Neural cell (in vitro differentiated cells): ENCODE measurements around the gene TBX5. TPM values are rescaled to one million over a fixed set of nuclear protein-coding genes. Genes with fewer than 3 reads are reported as not detected.

ENCODE experiments used
- H2AFZ ChIP-seq: fragments of 200-600, 300-800 bp; sonication (generic), shearing (Covaris generic); 2 replicates; pipeline ENCODE4 v1.6.0; 2014; ENCODE audit warnings: low read depth, mild to moderate bottlenecking, antibody characterized with exemption, low read length, moderate library complexity
- H3F3A ChIP-seq: fragments of 200-600 bp; shearing (Covaris generic); 2 replicates; pipeline ENCODE4 v1.6.1; 2016; ENCODE audit warnings: mild to moderate bottlenecking, moderate library complexity, mixed read lengths, antibody characterized with exemption, low read length; ENCODE audit not compliant: insufficient read depth, poor library complexity, severe bottlenecking
- H3K27ac ChIP-seq: fragments of 200-600, 300-800 bp; sonication (generic), shearing (Covaris generic); 2 replicates; pipeline ENCODE4 v1.5.1; 2014; ENCODE audit warnings: mild to moderate bottlenecking, low read length, moderate library complexity
- H3K27me3 ChIP-seq: fragments of 300-800, 200-600 bp; sonication (generic), shearing (Covaris generic); 2 replicates; pipeline ENCODE4 v1.6.0; 2014; ENCODE audit warnings: mild to moderate bottlenecking, low read depth, low read length, moderate library complexity; ENCODE audit not compliant: insufficient read depth
- H3K36me3 ChIP-seq: fragments of 300-800, 200-600 bp; sonication (generic), shearing (Covaris generic); 2 replicates; pipeline ENCODE4 v1.5.1; 2014; ENCODE audit warnings: mild to moderate bottlenecking, antibody characterized with exemption, low read length, moderate library complexity; ENCODE audit not compliant: insufficient read depth
- H3K4me2 ChIP-seq: fragments of 300-800, 200-600 bp; sonication (generic), shearing (Covaris generic); 2 replicates; pipeline ENCODE4 v1.6.0; 2014; ENCODE audit warnings: mild to moderate bottlenecking, low read length
- H3K4me3 ChIP-seq: fragments of 300-800, 200-600 bp; sonication (generic), shearing (Covaris generic); 2 replicates; pipeline ENCODE4 v1.5.1; 2014; ENCODE audit warnings: mild to moderate bottlenecking, low read length, moderate library complexity
- H3K79me2 ChIP-seq: fragments of 200-600 bp; shearing (Covaris generic); replicated peaks from 2 replicates; pipeline ENCODE4 v1.6.0; 2014; ENCODE audit warnings: mild to moderate bottlenecking, low read length, moderate library complexity; ENCODE audit not compliant: insufficient read depth
- H3K9ac ChIP-seq: fragments of 300-800, 200-600 bp; sonication (generic), shearing (Covaris generic); 2 replicates; pipeline ENCODE4 v1.6.1; 2016; ENCODE audit warnings: mild to moderate bottlenecking, low read length, mixed read lengths
- H3K9me2 ChIP-seq: fragments of 200-600 bp; shearing (Covaris generic); 2 replicates; pipeline ENCODE4 v1.6.1; 2016; ENCODE audit warnings: mild to moderate bottlenecking, low read length, mixed read lengths; ENCODE audit not compliant: insufficient read depth
- H3K9me3 ChIP-seq: fragments of 200-600, 300-800 bp; sonication (generic), shearing (Covaris generic); 2 replicates; pipeline ENCODE4 v1.6.1; 2016; ENCODE audit warnings: mild to moderate bottlenecking, mixed run types, low read length, moderate library complexity, mixed read lengths
- H4K20me1 ChIP-seq: fragments of 200-600 bp; shearing (Covaris generic); 2 replicates; pipeline ENCODE4 v1.6.1; 2016; ENCODE audit warnings: mild to moderate bottlenecking, mixed run types; ENCODE audit not compliant: insufficient read depth
- EP300 ChIP-seq: fragments of 450-650 bp; conservative IDR thresholded peaks from 2 replicates; pipeline ENCODE4 v1.6.1; 2014; ENCODE audit warnings: antibody characterized with exemption, mild to moderate bottlenecking, moderate library complexity; ENCODE audit not compliant: poor library complexity, severe bottlenecking
- EZH2 ChIP-seq: fragments of 200-600, 300-800 bp; shearing (Covaris generic), sonication (generic); IDR thresholded peaks from 2 replicates; pipeline ENCODE4 v1.6.1; 2014; ENCODE audit warnings: antibody characterized with exemption, low read length, borderline replicate concordance, mild to moderate bottlenecking; ENCODE audit not compliant: insufficient read depth, poor library complexity, severe bottlenecking
- MXI1 ChIP-seq: fragments of 450-650 bp; conservative IDR thresholded peaks from 2 replicates; pipeline ENCODE4 v1.6.1; 2014; ENCODE audit warnings: antibody characterized with exemption, mild to moderate bottlenecking; ENCODE audit not compliant: poor library complexity, severe bottlenecking
- POLR2AphosphoS5 ChIP-seq: IDR thresholded peaks from 2 replicates; pipeline ENCODE4 v1.6.1; 2012
- RAD21 ChIP-seq: fragments of 450-650 bp; conservative IDR thresholded peaks from 2 replicates; pipeline ENCODE4 v1.6.1; 2014; ENCODE audit warnings: antibody characterized with exemption, mild to moderate bottlenecking, moderate library complexity
- SMC3 ChIP-seq: fragments of 450-650 bp; conservative IDR thresholded peaks from 2 replicates; pipeline ENCODE4 v1.6.1; 2014; ENCODE audit warnings: antibody characterized with exemption, mild to moderate bottlenecking, moderate library complexity; ENCODE audit not compliant: poor library complexity
- TAF1 ChIP-seq: IDR thresholded peaks from 2 replicates; pipeline ENCODE4 v1.6.1; 2012; ENCODE audit warnings: low read depth
- polyA plus RNA-seq: library from polyadenylated mRNA; depleted of rRNA; stranded (reverse); fragments of >200 nt; gene quantifications from 2 replicates; pipeline ENCODE4 v1.2.3, GENCODE V29; 2014
- TF ChIP-seq, protein P1 (sequence below): IDR thresholded peaks from 2 replicates; pipeline ENCODE4 v1.6.1; 2012; ENCODE audit warnings: borderline replicate concordance
- TF ChIP-seq, protein P2 (sequence below): fragments of 450-650 bp; IDR thresholded peaks from 2 replicates; pipeline ENCODE4 v1.5.1; 2014; ENCODE audit warnings: antibody characterized with exemption, mild to moderate bottlenecking, moderate library complexity; ENCODE audit not compliant: poor library complexity, severe bottlenecking

Gene TBX5
- polyA plus RNA-seq, 1 donor from 2014 or later = not detected

DNA sequence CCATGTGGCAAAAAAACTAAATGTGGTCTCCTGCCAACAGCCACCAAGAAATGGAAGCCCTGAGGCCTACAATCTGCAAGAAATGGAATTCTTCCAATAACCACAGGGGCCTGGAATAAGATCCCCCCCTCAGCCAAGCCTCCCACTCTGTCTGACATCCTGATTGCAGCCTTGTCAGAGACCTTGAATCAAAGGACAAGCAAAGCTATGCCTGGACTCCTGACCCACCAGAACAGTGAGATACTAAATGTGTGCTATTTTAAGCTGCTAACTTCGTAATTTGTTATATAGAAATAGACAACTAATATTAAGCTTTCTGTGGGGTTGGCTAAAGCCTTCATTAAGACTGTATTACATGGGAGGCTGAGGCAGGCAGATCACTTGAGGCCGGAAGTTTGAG is 77.7 kb downstream of the TBX5 start:
- H3K4me3 ChIP-seq = no peak overlapping the region
- H3K36me3 ChIP-seq = no peaks in the 10 kb centered on the region
- no peaks in the 10 kb centered on the region for H3K9me3 ChIP-seq
- no peak overlapping the region for H3K4me2 ChIP-seq
- H3K9ac ChIP-seq = no peak overlapping the region
- H3K27me3 ChIP-seq = no peaks in the 10 kb centered on the region
- H3F3A ChIP-seq = no peaks in the 10 kb centered on the region
- H2AFZ ChIP-seq = no peak overlapping the region
- no peaks in the 10 kb centered on the region for H4K20me1 ChIP-seq
- no peaks in the 10 kb centered on the region for H3K79me2 ChIP-seq
- H3K27ac ChIP-seq = no peak overlapping the region
- TF ChIP-seq TAF1 (no peak), EZH2 (no peak), RAD21 (no peak), EP300 (no peak), POLR2AphosphoS5 (no peak), SMC3 (no peak), MXI1 (no peak)
- TF ChIP-seq, protein P1, sequence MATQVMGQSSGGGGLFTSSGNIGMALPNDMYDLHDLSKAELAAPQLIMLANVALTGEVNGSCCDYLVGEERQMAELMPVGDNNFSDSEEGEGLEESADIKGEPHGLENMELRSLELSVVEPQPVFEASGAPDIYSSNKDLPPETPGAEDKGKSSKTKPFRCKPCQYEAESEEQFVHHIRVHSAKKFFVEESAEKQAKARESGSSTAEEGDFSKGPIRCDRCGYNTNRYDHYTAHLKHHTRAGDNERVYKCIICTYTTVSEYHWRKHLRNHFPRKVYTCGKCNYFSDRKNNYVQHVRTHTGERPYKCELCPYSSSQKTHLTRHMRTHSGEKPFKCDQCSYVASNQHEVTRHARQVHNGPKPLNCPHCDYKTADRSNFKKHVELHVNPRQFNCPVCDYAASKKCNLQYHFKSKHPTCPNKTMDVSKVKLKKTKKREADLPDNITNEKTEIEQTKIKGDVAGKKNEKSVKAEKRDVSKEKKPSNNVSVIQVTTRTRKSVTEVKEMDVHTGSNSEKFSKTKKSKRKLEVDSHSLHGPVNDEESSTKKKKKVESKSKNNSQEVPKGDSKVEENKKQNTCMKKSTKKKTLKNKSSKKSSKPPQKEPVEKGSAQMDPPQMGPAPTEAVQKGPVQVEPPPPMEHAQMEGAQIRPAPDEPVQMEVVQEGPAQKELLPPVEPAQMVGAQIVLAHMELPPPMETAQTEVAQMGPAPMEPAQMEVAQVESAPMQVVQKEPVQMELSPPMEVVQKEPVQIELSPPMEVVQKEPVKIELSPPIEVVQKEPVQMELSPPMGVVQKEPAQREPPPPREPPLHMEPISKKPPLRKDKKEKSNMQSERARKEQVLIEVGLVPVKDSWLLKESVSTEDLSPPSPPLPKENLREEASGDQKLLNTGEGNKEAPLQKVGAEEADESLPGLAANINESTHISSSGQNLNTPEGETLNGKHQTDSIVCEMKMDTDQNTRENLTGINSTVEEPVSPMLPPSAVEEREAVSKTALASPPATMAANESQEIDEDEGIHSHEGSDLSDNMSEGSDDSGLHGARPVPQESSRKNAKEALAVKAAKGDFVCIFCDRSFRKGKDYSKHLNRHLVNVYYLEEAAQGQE = no peak
- TF ChIP-seq, protein P2, sequence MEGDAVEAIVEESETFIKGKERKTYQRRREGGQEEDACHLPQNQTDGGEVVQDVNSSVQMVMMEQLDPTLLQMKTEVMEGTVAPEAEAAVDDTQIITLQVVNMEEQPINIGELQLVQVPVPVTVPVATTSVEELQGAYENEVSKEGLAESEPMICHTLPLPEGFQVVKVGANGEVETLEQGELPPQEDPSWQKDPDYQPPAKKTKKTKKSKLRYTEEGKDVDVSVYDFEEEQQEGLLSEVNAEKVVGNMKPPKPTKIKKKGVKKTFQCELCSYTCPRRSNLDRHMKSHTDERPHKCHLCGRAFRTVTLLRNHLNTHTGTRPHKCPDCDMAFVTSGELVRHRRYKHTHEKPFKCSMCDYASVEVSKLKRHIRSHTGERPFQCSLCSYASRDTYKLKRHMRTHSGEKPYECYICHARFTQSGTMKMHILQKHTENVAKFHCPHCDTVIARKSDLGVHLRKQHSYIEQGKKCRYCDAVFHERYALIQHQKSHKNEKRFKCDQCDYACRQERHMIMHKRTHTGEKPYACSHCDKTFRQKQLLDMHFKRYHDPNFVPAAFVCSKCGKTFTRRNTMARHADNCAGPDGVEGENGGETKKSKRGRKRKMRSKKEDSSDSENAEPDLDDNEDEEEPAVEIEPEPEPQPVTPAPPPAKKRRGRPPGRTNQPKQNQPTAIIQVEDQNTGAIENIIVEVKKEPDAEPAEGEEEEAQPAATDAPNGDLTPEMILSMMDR = no peak
- H3K9me2 ChIP-seq = no peaks in the 10 kb centered on the region

DNA sequence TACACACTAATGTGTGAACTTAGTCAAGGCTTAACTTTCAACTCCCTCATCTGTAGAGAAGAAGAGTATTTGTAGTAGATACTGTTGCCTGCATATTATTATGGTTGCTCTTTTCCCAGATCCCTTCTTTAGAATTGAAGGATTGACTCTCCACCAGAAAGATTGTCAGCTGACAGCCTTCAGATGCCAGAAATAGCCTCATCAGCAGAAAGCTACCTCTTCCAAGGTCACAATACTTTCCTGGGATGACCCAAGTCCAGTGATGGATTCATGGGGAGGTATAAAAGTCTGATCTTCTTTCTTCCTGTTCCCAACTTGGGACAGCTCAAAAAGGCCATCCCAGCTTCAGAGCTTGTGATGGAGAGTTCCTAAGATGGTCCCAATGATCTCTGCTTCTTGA is 78.2 kb downstream of the TBX5 start:
- no peak overlapping the region for H3K27ac ChIP-seq
- no peaks in the 10 kb centered on the region for H3K79me2 ChIP-seq
- no peak overlapping the region for H2AFZ ChIP-seq
- no peak overlapping the region for H3K9ac ChIP-seq
- no peak overlapping the region for H3K4me3 ChIP-seq
- no peaks in the 10 kb centered on the region for H3F3A ChIP-seq
- H3K27me3 ChIP-seq = no peaks in the 10 kb centered on the region
- no peaks in the 10 kb centered on the region for H3K9me3 ChIP-seq
- H4K20me1 ChIP-seq = no peaks in the 10 kb centered on the region
- TF ChIP-seq EZH2 = no peak
- TF ChIP-seq, protein P1 = no peak
- TF ChIP-seq RAD21 = no peak
- no peak for TF ChIP-seq POLR2AphosphoS5
- TF ChIP-seq EP300 = no peak
- TF ChIP-seq MXI1 = no peak
- TF ChIP-seq, protein P2 = no peak
- TF ChIP-seq TAF1 = no peak
- TF ChIP-seq SMC3 = no peak
- no peaks in the 10 kb centered on the region for H3K9me2 ChIP-seq
- no peak overlapping the region for H3K4me2 ChIP-seq
- no peaks in the 10 kb centered on the region for H3K36me3 ChIP-seq
